Spleen (tissue), 7 donors: ENCODE data around the gene WSCD2.

Experiments used
- CTCF ChIP-seq, 11 experiments: fragments of 200-600 bp in 7 of 11; fragments of 450-650 bp in 4 of 11; sonication (generic) in 4 of 11; IDR thresholded peaks in 8 of 11; conservative IDR thresholded peaks in 3 of 11; 1 replicate in 7 of 11; 2 replicates in 4 of 11; pipeline versions ENCODE4 v1.4.0 to v1.8.0; 2016 to 2021; ENCODE audit warnings: antibody characterized with exemption in 11 of 11, inconsistent platforms in 4 of 11, mild to moderate bottlenecking in 1 of 11
- POLR2A ChIP-seq, 3 donors: fragments of 450-650 bp; IDR thresholded peaks; one replicate each; pipeline ENCODE4 v1.5.1; 2017; ENCODE audit warnings: antibody characterized with exemption in 3 of 3, mild to moderate bottlenecking in 1 of 3
- POLR2AphosphoS5 ChIP-seq, 3 donors: sonication (generic); formaldehyde crosslinking; IDR thresholded peaks; one replicate each; pipeline ENCODE4 v1.5.1; 2017; ENCODE audit warnings: antibody characterized with exemption in 3 of 3
- donor health status: DM: no; HTN: no; CAD: no; lungs with moderate emphysema.
- donor health status: DM: no; HTN: no; CAD: no.
- donor health status: DM: no; HTN: no; CAD: no.

- TF ChIP-seq POLR2AphosphoS5 (IDR thresholded peaks at IDR 0.05) (no peak), CTCF (IDR thresholded peaks at IDR 0.05 in 8 of 11, conservative IDR thresholded peaks at IDR 0.05 in 3 of 11) (no peak), POLR2A (IDR thresholded peaks at IDR 0.05) (no peak)
These were observed 118.0 kb downstream of the WSCD2 start for GRCh38 chr12:108247130-108247529.
